ENCODE results near the gene PLEKHD1. TPM values are rescaled to one million over a fixed set of nuclear protein-coding genes. Genes with fewer than 3 reads are reported as not detected.

Gene PLEKHD1
- total and polyA plus RNA-seq, 2 of the 8 experiments (the other 6 are each of a cell fraction or from before 2014, with no cell fraction given), result 0.24 to 0.48 TPM

GRCh38 chr14:69464829-69465228, 19.7 kb upstream of the PLEKHD1 start:
- Histone ChIP-seq H3K27ac (ENCODE audit: low read depth, low read length) (no peak overlapping the region), H2BK15ac (ENCODE audit: low read length) (no peak overlapping the region), H3K4ac (replicated peaks; ENCODE audit: insufficient read length, low read depth, low read length) (no peak overlapping the region), H2BK120ac (replicated peaks; ENCODE audit: low read depth, low read length) (no peak overlapping the region), H3K14ac (ENCODE audit: insufficient read length) (no peak overlapping the region), H3K79me1 (ENCODE audit: low read depth, low read length) (no peaks in the 10 kb centered on the region), H3K27me3 (replicated peaks in 1 of 4; ENCODE audit: control insufficient read depth in 3 of 4, extremely low read depth in 1 of 4, insufficient read depth in 3 of 4, low read length in 3 of 4) (no peaks in the 10 kb centered on the region), H2AK5ac (ENCODE audit: low read depth, low read length) (no peak overlapping the region), H2AFZ (ENCODE audit: low read length) (no peak overlapping the region), H2BK12ac (ENCODE audit: low read depth, low read length) (no peak overlapping the region), H3K4me1 (replicated peaks in 1 of 4; ENCODE audit: control insufficient read depth in 3 of 4, insufficient read depth in 4 of 4, low read length in 3 of 4) (no peaks in the 10 kb centered on the region), H2BK5ac (ENCODE audit: low read depth, low read length) (no peak overlapping the region), H3K4me3 (ENCODE audit: extremely low read depth in 1 of 4, insufficient read depth in 2 of 4, low read depth in 3 of 4, low read length in 4 of 4) (no peak overlapping the region), H3K23ac (ENCODE audit: insufficient read length) (no peak overlapping the region), H4K20me1 (replicated peaks in 1 of 2; ENCODE audit: control insufficient read depth in 1 of 2, insufficient read depth in 2 of 2, low read length in 2 of 2) (no peaks in the 10 kb centered on the region), H3K79me2 (ENCODE audit: control insufficient read depth in 1 of 2, insufficient read depth in 2 of 2, low read length in 2 of 2) (no peaks in the 10 kb centered on the region), H3K56ac (replicated peaks; ENCODE audit: insufficient read length, low read depth, low read length) (no peak overlapping the region), H3K23me2 (ENCODE audit: low read depth, low read length) (no peaks in the 10 kb centered on the region), H3K18ac (ENCODE audit: extremely low read depth, low read length) (no peak overlapping the region), H4K8ac (ENCODE audit: extremely low read depth, insufficient read depth, low read length) (no peak overlapping the region), H3K4me2 (ENCODE audit: insufficient read depth in 1 of 2, low read depth in 2 of 2, low read length in 2 of 2) (no peak overlapping the region), H3K36me3 (ENCODE audit: control insufficient read depth in 2 of 4, insufficient read depth in 4 of 4, low read length in 3 of 4) (no peaks in the 10 kb centered on the region), H3K9me3 (ENCODE audit: insufficient read depth in 2 of 2, low read depth in 1 of 2, low read length in 1 of 2) (no peaks in the 10 kb centered on the region), H4K5ac (ENCODE audit: insufficient read length, low read depth, low read length) (no peak overlapping the region), H2BK20ac (ENCODE audit: low read length) (no peak overlapping the region), H3K9ac (replicated peaks in 1 of 4; ENCODE audit: extremely low read depth in 1 of 4, low read depth in 3 of 4, low read length in 3 of 4) (no peak overlapping the region), H4K91ac (replicated peaks; ENCODE audit: insufficient read length, low read length) (no peak overlapping the region)
- CTCF ChIA-PET (ENCODE audit: partially characterized antibody), result interaction anchor here (0.7 to 3.3 kb wide), 5 partner anchors 10 to 107 kb away, joined by 3 to 24 read pairs (median 4); no protein-coding TSS in a partner anchor
- POLR2A ChIA-PET (ENCODE audit: partially characterized antibody), result interaction anchor here (1.0 kb wide), 1 partner anchor 66 kb away, joined by 4 read pairs; the partner anchor contains the start of genes ERH and SLC39A9
- WGBS, 2 experiments (ENCODE audit: extremely low coverage in 1 of 2, insufficient coverage in 1 of 2, insufficient read length in 1 of 2, insufficient replicate concordance in 2 of 2, low coverage in 1 of 2, low lambda C conversion rate in 2 of 2, missing lambda C conversion rate in 1 of 2), result 88% methylated on average over 6 of the region's 6 CpGs; no CpG with 5 or more reads in 1 of the 2 experiments
- TF ChIP-seq SP4 (IDR thresholded peaks at IDR 0.05; ENCODE audit: low read length) (no peak), TAF1 (IDR thresholded peaks at IDR 0.05; ENCODE audit: low read depth, low read length) (no peak), POLR2AphosphoS5 (IDR thresholded peaks at IDR 0.05; ENCODE audit: low read depth, low read length) (no peak), KDM5A (IDR thresholded peaks at IDR 0.05; ENCODE audit: low read length) (no peak), SP2 (IDR thresholded peaks at IDR 0.05; ENCODE audit: low read length) (no peak), TCF12 (IDR thresholded peaks at IDR 0.05; ENCODE audit: low read depth, low read length) (no peak), HDAC2 (IDR thresholded peaks at IDR 0.05; ENCODE audit: borderline replicate concordance in 1 of 2, low read depth in 2 of 2, low read length in 2 of 2) (no peak)
- no peak for DNase-seq (ENCODE audit: low read depth in 1 of 2, low spot score in 2 of 2)
- FAIRE-seq, result no peak
